T-helper 1 cell treated with Interleukin-12 subunit alpha and Interleukin-12 subunit beta and Interleukin-4 antibody, amounts not matched to agents 30 μg/mL and 1 μg/mL, for 36 hours (primary cell): ENCODE data around the gene HLA-DQB2.

Experiments
- H3K27ac Mint-ChIP-seq: one replicate; pipeline ENCODE4 v1.8.0; 2021; ENCODE audit warnings: mild to moderate bottlenecking, mixed read lengths
- H3K27me3 Mint-ChIP-seq: one replicate; pipeline ENCODE4 v1.8.0; 2021; ENCODE audit warnings: low read depth, mixed read lengths
- H3K36me3 Mint-ChIP-seq: one replicate; pipeline ENCODE4 v1.8.0; 2021; ENCODE audit warnings: low read depth, mixed read lengths
- H3K4me1 Mint-ChIP-seq: one replicate; pipeline ENCODE4 v1.8.0; 2021; ENCODE audit warnings: low read depth, mixed read lengths
- H3K4me3 Mint-ChIP-seq: one replicate; pipeline ENCODE4 v1.8.0; 2021; ENCODE audit warnings: mild to moderate bottlenecking, moderate library complexity, mixed read lengths
- H3K9me3 Mint-ChIP-seq: one replicate; pipeline ENCODE4 v1.8.0; 2021; ENCODE audit warnings: mixed read lengths

Gene HLA-DQB2

GRCh38 chr6:32713241-32713640 lies 50.1 kb downstream of the HLA-DQB2 start:
- Mint-ChIP-seq H3K4me3 (no peak overlapping the region), H3K9me3 (no peaks in the 10 kb centered on the region), H3K27me3 (peaks cover 18% of the 10 kb centered on the region), H3K4me1 (no peaks in the 10 kb centered on the region), H3K36me3 (no peaks in the 10 kb centered on the region), H3K27ac (no peak overlapping the region)

GRCh38 chr6:32709625-32710024 lies 53.7 kb downstream of the HLA-DQB2 start:
- Mint-ChIP-seq H3K36me3 (no peaks in the 10 kb centered on the region), H3K9me3 (no peaks in the 10 kb centered on the region), H3K4me1 (no peaks in the 10 kb centered on the region), H3K4me3 (no peak overlapping the region), H3K27me3 (peaks cover 11% of the 10 kb centered on the region), H3K27ac (no peak overlapping the region)
